GM12874 (cell line): ENCODE measurements around the gene SHROOM1.

Source experiments
- CTCF ChIP-seq: IDR thresholded peaks from 2 replicates; pipeline ENCODE4 v1.5.1; 2011; ENCODE audit warnings: low read depth, mild to moderate bottlenecking, control low read depth, low read length, moderate library complexity; ENCODE audit not compliant: insufficient read depth

SHROOM1 gene

GRCh38 chr5:132836852-132837251 is 6.4 kb upstream of the SHROOM1 start:
- TF ChIP-seq CTCF, result no peak

DNA sequence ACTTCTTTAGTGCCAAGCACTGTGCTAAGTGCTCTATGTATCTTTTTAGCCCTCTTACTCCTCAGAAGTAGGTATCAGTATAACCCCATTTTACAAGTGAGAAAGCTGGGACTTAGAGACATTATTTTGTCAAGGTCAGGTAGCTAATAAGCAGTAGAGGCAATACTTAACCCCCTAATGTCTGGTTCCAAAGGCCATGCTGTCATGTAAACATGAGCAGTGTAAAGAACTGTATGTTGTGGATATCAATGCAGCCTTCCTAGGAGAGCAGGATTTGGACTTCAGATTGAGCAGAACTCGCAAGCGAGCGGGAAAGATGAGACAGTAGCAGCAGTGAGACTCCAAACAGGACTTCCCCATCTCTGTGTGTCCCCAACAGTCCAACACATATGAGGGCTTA is 3.6 kb upstream of the SHROOM1 start:
- TF ChIP-seq CTCF, result no peak

- TF ChIP-seq CTCF, result no peak
Measured at GRCh38 chr5:132832612-132833011, 2.2 kb upstream of the SHROOM1 start.

- TF ChIP-seq CTCF, result no peak
Measured at GRCh38 chr5:132831095-132831860, 831 bp upstream of the SHROOM1 start.

- peak; percentile 98 for TF ChIP-seq CTCF
Measured at GRCh38 chr5:132829742-132830435, 558 bp downstream of the SHROOM1 start.

DNA sequence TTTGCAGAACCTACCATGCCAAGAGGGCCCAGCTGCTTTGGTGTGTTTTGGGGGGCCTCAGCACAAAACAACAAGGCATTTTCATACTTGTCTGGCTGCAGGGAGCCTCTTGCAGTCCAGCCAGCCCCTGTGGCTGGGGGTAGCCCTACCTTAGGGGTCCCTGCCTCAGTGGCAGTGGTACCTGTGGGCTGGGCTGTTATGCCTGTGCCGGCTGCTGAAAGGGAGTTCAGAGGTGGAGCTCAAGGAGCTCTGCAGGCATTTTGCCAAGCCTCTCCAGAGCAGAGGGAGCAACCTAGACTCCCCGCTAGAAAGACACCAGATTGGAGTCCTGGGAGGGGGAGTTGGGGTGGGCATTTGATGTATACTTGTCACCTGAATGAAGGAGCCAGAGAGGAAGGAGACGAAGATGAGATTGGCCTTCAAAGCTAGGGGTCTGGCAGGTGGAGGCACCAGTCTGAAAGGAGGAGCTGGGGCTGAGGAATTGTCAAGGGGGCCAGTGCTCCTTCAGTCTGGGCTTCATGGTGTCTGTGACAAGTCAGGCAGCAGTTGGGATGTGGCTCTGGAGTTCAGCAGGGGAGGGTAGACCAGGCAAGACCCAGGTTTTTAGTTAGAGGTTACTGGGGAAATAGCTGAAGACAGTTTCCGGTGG is 1.5 kb downstream of the SHROOM1 start:
- TF ChIP-seq CTCF, result no peak

- no peak for TF ChIP-seq CTCF
Measured at GRCh38 chr5:132827943-132828673, 2.3 kb downstream of the SHROOM1 start.
